Activated CD8-positive, alpha-beta memory T cell treated with anti-CD3 and anti-CD28 coated beads, Interleukin-2, amount 50 U/mL, for 48 hours (primary cell): Measurements from ENCODE around the gene WIF1.

Experiments used
- DNase-seq: peaks from one replicate; pipeline ENCODE4 v3.0.0-alpha.2; 2020

The WIF1 gene

DNA sequence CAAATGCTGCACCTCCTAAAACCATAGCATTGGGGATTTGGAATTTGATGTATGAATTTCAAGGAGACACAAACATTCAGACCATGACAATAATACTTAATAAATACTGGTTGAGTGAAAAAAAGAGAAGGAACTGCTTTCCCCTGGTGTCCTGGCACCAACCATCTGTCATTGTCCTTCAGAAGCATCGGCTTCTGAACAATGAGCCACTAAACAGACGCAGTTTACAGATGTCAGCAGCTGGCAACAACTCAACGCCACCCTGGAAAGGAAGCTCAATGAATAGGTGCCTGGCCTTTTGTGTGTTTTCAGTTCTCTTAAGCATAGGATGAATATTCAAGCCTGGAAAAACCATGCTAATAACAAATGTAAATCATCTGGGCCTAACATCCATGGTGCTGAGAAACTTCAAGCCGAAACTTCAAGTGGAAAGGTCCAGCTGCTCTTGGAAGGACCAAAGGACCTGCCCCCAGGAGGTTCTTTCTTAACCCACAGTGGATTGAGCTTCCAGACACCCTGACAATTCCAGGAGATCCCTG lies 101.3 kb downstream of the WIF1 start:
- no peak for DNase-seq

DNA sequence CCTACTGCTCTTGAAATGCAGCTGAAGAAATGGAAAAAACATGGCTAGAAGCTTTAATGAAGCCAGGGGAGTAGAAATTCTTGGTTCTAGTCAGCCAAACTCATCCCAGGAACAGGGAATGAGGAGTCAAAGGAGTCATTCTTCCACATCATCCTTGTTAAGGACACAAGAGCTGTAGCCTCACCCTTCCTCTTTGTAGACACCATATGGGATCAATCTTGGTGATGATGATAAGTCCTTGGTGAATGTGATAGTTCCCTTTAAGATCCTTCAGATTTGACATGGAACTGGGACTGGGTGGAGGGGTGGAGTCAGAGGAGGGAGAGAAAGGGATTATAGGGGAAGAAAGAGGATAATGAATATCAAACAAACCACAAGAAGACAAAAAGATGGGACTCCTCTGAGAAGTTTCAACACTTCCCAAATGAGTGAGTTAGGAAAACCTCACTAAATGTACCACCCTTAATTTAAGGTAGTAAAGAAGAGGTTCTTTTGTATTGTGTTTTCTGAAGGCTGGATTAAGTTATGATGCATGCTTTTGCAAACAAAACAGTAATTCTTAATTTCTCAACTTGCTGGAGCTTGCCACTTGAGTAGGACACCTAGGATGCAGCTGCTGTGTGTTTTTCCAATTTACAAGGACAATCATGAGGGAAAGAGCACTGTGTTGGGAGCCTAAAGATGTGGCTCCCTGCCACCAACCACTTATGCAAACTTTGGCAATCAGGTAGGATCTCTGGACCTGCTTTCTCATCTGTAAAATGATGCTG lies 104.0 kb downstream of the WIF1 start:
- DNase-seq, result no peak

DNA sequence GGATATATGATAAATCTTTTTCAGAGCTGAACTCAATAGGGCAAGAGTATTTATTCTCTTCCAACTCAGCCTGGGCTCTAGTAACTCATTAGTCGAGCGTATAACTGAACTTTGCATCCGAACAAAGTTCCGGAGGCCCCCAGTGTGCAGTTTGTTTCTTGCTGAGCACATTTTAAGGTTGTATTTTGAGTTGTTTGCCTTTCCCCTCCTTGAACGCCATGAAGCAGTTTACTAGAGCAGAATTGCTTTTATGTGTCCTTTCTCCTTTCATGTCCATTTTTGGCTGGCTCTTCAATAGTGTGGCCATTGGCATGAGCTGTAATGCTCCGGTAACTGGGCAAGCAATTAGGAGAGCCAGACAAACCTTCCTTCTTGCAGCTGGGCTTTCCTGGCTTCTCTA lies 105.3 kb downstream of the WIF1 start:
- DNase-seq, result no peak

DNA sequence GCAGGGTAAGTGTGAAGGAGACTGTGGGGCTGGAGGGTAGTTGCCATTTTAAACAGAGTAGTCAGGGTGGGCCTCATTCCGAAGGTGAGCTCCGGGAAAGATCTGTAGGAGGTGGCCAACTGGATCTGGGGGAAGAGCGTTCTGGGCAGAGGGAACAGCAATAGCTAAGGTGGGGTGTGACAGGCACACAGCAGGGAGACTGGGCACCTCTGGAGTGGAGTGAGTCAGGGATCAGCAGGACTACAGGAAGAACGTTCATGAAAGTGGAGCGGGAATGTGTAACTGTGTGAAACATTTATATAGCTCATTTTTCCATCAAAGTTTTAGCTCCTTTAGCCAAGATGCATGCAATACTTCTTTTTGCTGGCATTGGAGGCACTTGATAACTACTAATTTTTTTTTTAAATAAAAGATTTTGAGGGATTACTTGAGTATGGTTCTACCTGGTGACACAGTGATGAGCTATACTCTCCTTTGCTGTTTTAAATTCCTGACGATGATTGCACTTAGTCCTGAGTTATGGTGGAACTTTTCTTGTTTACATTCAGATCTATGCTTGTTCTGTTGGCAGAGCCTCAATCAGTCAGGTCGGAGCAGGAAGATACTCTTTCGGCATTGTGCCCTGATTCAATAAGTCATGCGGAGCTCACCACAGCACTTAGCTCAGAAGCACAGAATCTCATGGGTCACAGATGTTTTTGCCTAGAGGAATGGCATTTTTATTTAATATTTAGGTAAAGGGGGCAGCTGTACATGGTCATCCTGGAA lies 106.4 kb downstream of the WIF1 start:
- DNase-seq, result no peak

DNA sequence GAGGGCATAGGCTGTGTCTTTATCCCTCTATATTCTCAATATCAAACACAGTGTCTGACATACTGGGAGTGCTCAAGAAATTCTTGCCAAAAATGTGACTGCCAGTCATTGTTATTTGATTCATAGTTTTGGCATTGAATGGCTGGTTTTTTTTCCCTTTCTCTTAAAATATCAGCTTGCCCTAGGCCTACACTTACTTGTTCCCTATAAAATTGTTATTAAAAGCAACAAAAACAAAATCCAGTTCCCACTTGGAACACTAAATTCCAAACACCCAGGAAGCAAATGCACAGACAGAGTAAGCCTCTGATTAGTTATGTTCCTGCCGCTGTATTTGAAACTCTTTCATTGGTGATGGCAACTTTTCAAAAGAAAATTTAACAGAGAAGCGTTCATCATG lies 110.7 kb downstream of the WIF1 start:
- DNase-seq, result no peak

DNA sequence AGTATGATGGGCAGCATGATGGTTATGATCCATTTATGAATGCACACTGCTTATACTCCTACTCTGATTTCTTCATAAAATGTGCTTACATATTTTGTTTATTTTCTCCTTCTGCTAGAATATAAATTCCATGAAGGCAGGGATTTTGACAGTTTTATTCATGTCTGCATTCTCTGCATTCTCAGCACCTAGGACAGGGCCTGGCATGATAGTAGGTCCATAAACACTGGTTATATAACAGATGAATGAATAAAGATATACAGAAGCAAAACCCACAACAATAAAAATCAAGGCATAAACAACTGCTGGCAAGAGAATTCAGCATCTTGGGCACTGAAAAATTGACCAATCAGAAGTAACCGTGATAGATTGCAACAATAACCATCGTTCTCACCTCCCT lies 115.4 kb downstream of the WIF1 start:
- no peak for DNase-seq

DNA sequence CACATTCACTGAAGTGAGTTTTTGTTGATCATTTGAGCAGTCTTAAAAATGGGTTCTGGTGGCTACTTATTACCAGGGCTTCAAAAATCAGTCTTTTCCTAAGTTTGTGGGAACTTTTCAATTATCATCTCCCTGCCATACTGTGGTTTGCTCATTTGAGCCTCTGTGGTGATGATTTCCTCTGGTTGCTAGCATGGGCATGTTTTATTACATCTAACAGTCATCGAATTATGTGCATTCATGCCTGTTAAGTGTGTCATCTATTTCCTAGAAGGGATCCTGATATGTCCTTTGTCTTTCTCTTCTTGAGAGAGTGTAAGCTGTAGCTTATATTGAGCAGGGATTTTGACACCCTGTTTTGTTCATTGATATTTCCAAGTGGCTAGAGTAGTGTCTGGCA lies 116.8 kb downstream of the WIF1 start:
- DNase-seq, result no peak
